NCI-H187 treated with DMSO at 0.1 percent for 48 hours (cell line): ENCODE results near the gene CATSPERE.
"Not testable (repeated sequence)": the region's sequence is repeated elsewhere in the genome, so short reads cannot be mapped to it uniquely, and the experiment has no call there.

Experiments
- DNase-seq: peaks from one replicate; lab custom pipeline; 2025; lab: John Stamatoyannopoulos, UW

The CATSPERE gene

GRCh38 chr1:244633140-244633539 lies 172.1 kb downstream of the CATSPERE start:
- DNase-seq: no peak

- DNase-seq: no peak
Measured at GRCh38 chr1:244634546-244634945, 173.5 kb downstream of the CATSPERE start.

GRCh38 chr1:244636488-244637259 lies 175.6 kb downstream of the CATSPERE start:
- DNase-seq: no peak

- no peak for DNase-seq
Measured at GRCh38 chr1:244639561-244639960, 178.5 kb downstream of the CATSPERE start.

DNA sequence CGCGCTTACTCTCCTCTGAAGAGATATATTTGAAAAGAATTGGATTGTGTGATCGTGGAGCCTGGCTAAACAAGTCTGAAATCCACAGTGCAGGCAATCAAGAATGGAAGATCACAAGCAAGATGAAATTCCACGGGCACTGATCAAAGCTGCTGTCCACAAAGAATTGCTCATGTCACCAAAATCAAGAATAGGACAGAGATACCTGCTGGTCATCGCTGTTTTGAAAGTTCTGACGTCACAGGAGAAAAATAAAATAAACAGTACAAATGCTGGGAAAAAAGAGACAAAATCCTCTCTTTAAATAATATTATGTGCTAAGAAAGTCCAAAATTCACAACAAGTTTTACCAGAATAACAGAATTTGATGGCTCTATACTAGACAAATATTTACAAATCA lies 179.8 kb downstream of the CATSPERE start:
- no peak for DNase-seq

DNA sequence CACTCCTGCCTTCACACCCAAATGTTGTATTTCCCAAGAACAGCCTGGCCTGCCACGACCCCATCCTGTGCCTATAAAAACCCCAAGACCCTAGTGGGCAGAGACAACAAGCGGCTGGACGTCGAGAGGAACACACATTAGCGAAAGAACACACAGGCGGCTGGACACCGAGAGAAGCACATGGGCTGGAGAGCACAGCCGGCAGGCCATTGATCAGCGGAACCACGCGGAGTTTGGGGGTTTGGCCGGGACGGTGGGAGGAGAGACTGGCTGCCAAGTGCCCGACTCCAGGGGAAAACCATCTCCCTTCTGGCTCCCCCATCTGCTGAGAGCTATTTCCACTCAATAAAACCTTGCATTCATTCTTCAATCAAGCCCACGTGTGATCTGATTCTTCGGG lies 181.5 kb downstream of the CATSPERE start:
- no peak for DNase-seq

- DNase-seq: no peak
Measured at GRCh38 chr1:244642988-244643387, 181.9 kb downstream of the CATSPERE start.

DNA sequence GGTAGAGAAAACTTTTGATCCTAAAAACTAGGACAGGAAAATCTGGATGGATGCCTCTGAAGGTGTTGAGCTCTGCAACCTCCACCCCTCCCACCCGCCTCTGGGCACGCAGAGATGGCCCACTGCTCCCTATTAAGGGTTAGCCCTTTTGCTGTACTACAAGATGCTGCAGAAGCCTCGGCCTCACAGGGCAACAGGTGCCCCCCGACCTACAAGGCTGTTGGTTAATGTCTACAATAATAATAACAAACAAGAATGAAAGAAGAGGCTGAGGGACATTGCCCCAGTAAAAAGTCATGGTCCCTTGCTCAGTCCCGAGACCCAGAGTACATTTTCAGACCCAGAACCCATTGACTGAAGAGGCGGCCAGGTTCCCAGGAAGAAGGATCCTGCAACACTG lies 184.3 kb downstream of the CATSPERE start:
- no peak for DNase-seq

GRCh38 chr1:244645890-244646289 lies 184.8 kb downstream of the CATSPERE start:
- no peak for DNase-seq

GRCh38 chr1:244647819-244648218 lies 186.7 kb downstream of the CATSPERE start:
- no peak for DNase-seq

DNA sequence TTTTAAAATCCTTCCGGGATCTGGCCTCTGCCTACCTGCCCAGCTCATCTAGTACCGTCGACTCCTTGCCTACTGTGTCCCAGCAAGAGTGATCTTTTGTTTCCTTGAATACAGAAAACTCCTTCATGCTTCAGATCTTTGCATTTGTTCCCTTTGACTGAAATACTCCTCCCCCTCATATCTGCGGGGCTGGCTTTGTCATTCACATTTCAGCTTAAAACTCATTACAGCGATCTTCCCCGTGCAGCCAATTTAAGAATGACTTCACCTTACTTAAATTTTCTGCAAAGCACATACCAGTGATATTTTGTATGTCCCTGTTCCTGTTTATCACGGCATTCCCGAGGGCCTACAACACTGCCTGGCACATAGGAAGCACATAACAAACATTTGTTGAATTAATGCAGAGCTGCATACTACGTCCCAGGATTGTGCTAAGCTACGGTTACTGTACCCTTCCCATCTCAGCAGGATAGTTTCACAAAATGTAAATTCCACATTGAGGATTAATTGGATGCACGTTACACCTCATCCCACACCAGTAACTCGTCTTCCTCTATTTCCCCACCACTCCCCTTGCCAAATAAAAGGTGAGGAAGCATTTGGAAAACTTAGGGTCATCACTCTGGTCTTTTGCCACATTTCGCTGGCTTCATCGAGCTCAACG lies 191.0 kb downstream of the CATSPERE start:
- DNase-seq: no peak

DNA sequence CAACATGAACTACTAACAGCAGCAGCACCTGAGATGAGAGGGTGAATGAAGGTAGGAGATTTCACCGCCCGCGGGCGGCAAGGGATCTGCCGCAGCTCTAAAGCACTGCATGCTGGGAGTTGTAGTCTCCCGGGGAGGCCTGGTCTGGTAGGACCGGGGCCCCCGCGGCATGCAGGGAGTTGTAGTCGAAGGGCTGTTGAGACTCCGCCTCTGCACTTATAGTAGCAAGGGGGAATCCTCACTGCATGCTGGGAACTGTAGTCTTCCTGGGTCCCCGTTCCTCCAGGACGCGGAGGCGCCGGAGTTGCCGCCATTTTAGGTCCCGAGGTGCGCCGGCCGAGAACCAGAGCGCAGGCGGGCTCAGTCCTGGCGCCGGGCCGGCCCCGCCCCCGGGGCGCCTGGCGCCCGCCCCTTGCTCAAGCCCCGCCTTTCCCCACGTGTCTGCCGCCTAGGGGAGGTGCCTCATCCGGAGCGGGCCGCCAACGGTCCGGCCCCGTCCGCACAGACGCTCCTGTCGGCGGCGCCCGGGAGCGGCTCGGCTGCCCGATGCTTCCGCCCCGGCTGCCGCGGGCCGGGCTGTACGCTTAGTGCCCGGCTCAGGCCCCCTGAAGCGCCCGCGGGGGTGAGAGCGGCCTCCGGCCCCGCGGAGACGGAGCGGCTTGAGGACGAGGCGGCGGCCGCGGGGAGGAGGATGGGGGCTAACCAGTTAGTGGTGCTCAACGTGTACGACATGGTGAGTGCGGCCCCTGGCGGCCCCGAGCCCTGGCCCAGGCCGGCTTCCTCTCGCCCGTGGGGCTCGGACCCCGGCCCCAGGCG lies 191.8 kb downstream of the CATSPERE start, which contains the start of gene DESI2:
Gene DESI2, plus strand, starts transcription at position 504 of the 816 bp plus-strand sequence. Its CDS starts 188 bp downstream, at position 692.
- DNase-seq: peak; percentile 88

DNA sequence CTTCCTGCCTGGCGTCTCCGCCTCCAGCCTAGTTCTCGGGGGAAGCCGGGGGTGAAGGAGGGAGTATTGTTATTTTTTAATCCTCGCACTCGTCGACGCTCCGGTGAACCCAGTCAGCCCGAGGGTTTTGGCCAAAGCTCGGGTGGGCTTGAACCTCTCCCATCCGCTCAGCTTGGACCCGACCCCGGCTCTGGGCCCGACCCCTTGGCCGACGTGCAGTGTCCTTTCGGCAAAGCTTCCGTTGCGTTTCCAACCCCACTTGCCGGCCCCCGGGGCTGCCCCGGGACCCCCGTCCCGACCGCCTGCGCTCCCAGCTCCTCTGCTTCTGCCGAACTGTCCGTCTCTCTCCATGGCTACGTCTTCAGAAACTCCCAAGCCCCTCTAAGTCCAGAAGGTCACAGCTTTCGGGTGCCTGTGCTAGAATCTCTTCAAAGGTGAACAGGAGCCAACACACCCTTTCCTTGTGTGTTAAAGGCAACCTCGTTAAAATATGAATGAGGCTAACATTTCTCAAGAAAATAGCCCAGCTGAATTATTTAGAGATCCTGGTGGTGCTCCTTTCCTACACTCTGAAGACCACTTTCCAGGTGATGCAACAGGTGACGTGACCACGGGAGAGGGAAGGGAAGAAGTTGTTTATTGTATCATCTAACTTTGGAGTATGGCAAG lies 192.5 kb downstream of the CATSPERE start:
- DNase-seq: no peak

DNA sequence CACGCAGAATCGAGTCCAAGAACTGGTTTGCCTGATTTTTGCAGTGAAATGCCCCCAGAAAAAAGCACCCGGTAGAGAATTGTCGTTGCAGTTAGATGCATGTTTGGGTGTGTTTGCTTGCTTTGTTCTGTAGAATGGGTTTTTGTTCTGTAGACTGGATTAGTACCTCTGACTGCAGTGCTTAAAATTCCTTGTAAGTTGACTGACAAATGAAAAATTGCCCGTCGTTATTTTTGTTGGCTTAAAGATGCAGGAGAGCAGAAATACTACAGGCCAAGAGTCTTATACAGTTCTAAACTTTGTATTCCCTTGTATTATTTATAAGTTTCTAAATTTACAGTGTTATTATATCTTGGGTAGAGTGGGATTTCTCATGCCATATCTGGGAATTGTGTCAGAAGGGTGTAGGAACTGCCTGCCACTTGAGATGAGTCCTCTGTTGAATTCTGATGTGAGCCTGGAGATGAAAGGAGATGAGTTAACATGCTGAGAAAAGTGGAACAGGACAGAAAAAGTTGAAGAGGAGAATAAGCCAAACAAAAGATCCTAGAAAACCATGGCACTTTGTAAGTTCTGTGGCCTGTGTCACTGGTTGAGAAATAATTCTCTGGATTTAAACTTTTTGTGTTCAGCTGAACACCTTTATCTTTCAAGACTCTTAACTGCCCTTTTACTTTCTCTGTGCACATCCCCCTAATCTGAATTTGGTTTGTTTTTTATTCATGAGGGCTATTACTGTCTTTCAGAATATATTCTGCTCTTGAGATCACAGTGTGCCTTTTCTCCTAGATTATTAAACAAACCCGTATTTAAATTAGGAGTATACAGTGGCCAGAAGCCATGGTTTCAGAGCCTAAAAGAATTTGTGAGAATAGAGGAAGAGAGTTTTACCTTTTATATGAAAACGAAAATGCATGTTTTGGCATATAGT lies 193.3 kb downstream of the CATSPERE start:
- DNase-seq: no peak

DNA sequence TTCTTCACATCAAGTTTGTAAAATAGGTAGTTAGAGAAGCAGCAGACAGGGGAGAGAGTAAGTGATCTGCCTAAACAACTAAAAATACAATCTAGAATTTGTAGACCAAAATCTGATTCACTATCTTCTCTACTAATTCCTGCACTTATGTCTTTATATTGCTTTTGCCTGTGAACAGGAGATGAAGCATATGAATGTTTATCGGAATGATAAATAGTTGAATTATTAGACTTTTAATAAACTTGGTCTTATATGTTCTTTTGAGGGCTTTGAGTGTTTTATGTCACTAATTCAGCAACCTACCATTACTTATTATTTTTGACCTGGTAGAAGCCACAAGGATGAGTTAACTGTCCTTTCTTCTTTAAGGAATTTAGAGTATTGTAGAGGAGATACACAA lies 194.1 kb downstream of the CATSPERE start:
- DNase-seq: no peak

GRCh38 chr1:244657421-244657820 lies 196.3 kb downstream of the CATSPERE start:
- no peak for DNase-seq

DNA sequence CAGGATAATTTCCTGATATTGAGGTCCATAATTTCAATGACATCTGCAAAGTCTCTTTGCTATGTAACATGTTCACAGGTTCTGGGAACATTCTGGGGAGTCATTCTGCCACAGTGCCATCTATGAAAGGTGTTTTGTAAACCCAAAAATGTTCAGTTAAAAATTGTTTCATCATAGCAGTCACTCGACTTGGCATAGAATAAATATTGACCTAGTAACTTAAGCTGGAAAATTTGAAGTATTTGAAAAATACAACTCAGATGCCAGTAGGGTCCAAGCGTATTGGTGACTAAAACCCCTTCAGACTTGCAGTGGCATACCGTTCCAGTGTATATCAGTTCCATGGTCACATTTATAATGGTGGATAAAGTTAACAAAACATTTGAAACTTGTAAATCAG lies 198.6 kb downstream of the CATSPERE start:
- DNase-seq: no peak

GRCh38 chr1:244660595-244660994 lies 199.5 kb downstream of the CATSPERE start:
- no peak for DNase-seq

GRCh38 chr1:244661569-244662312 lies 200.7 kb downstream of the CATSPERE start:
- not testable (repeated sequence) for DNase-seq

DNA sequence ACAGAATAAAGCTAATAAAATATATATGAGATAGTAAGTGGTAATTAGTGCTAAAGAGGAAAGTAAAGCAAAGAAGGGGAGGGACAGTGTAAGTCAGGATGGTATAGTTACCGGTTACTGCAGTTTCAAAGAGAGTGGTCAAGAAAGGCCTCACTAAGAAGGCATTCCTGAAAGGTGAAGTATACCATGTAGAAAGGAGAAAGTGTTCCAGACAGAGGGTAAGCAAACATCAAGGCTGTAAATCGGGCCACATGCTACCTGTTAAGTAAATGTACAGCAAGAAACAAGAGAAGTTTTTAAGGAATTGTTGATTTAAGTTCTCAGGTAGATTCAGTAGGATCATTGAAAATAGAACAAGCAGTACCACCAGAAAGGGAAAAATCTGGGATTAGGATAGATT lies 201.5 kb downstream of the CATSPERE start:
- no peak for DNase-seq
